Measurements from ENCODE around the gene FBXO31.
A peak's percentile ranks its signal among the peaks of the same experiment; 100 is the strongest.
"Not testable (repeated sequence)": the region's sequence is repeated elsewhere in the genome, so short reads cannot be mapped to it uniquely, and the experiment has no call there.

Gene FBXO31

GRCh38 chr16:87388818-87389134, 5.2 kb upstream of the FBXO31 start:
- H3K36me3 ChIP-seq (replicated peaks; ENCODE audit: insufficient read depth, low read length), result no peaks in the 10 kb centered on the region
- H3K27ac ChIP-seq (ENCODE audit: low read length), result peak overlapping the region; percentile 87
- peaks cover 11% of the 10 kb centered on the region for H3K79me2 ChIP-seq (ENCODE audit: low read length)
- H3K9me3 ChIP-seq (replicated peaks; ENCODE audit: insufficient read depth, low read length), result no peaks in the 10 kb centered on the region
- peak overlapping the region; percentile 45; the same call in 1 of the 2 replicates for H2AFZ ChIP-seq (ENCODE audit: low read length)
- H3F3A ChIP-seq (ENCODE audit: insufficient read depth, low read length), result peaks cover 10% of the 10 kb centered on the region
- H3K4me1 ChIP-seq (ENCODE audit: low read length), result peaks cover 6% of the 10 kb centered on the region; the same call in 1 of the 2 replicates
- TF ChIP-seq EZH2 (optimal IDR thresholded peaks at IDR 0.05; ENCODE audit: low read depth, low read length), result no peak
- DNase-seq, result no peak
- H3K9me2 ChIP-seq (replicated peaks; ENCODE audit: insufficient read depth, low read length), result no peaks in the 10 kb centered on the region
- peak overlapping the region; percentile 40; the same call in 1 of the 2 replicates for H3K9ac ChIP-seq (ENCODE audit: low read length)
- H3K27me3 ChIP-seq (replicated peaks; ENCODE audit: insufficient read depth, low read length), result no peaks in the 10 kb centered on the region
- peak overlapping the region; percentile 67; the same call in 1 of the 2 replicates for H3K4me2 ChIP-seq (ENCODE audit: low read depth, low read length)
- peak overlapping the region; percentile 42 for H3K4me3 ChIP-seq (ENCODE audit: low read length)
- H4K20me1 ChIP-seq (ENCODE audit: insufficient read depth, low read length), result no peaks in the 10 kb centered on the region

- Histone ChIP-seq H3K79me2 (ENCODE audit: low read length) (peaks cover 5% of the 10 kb centered on the region), H3K9me2 (replicated peaks; ENCODE audit: insufficient read depth, low read length) (no peaks in the 10 kb centered on the region), H3K27ac (ENCODE audit: low read length) (peak overlapping the region; percentile 87), H2AFZ (ENCODE audit: low read length) (peak overlapping the region; percentile 45; the same call in 1 of the 2 replicates), H3K36me3 (replicated peaks; ENCODE audit: insufficient read depth, low read length) (no peaks in the 10 kb centered on the region), H3K4me3 (ENCODE audit: low read length) (peak overlapping the region; percentile 42), H3K9me3 (replicated peaks; ENCODE audit: insufficient read depth, low read length) (no peaks in the 10 kb centered on the region), H3K4me2 (ENCODE audit: low read depth, low read length) (peak overlapping the region; percentile 69), H4K20me1 (ENCODE audit: insufficient read depth, low read length) (no peaks in the 10 kb centered on the region), H3K4me1 (ENCODE audit: low read length) (peaks cover 6% of the 10 kb centered on the region; the same call in 1 of the 2 replicates), H3F3A (ENCODE audit: insufficient read depth, low read length) (peaks cover 7% of the 10 kb centered on the region; the same call in 1 of the 2 replicates), H3K27me3 (replicated peaks; ENCODE audit: insufficient read depth, low read length) (no peaks in the 10 kb centered on the region), H3K9ac (ENCODE audit: low read length) (peak overlapping the region; percentile 40; the same call in 1 of the 2 replicates)
- TF ChIP-seq CTCF (IDR thresholded peaks at IDR 0.05; ENCODE audit: low read length) (no peak), EZH2 (optimal IDR thresholded peaks at IDR 0.05; ENCODE audit: low read depth, low read length) (no peak), EZH2phosphoT487 (IDR thresholded peaks at IDR 0.05; ENCODE audit: low read length) (no peak)
- peak; percentile 87 for DNase-seq
Observed at GRCh38 chr16:87387942-87388817, 4.6 kb upstream of the FBXO31 start.

- Histone ChIP-seq H3K4me2 (ENCODE audit: low read depth, low read length) (peak overlapping the region; percentile 55; the same call in 1 of the 2 replicates), H3K4me1 (ENCODE audit: low read length) (peaks cover 15% of the 10 kb centered on the region; the same call in 1 of the 2 replicates), H3K79me2 (ENCODE audit: low read length) (peaks cover 28% of the 10 kb centered on the region)
- not testable (repeated sequence) for DNase-seq; H3F3A ChIP-seq (ENCODE audit: insufficient read depth, low read length); H3K36me3 ChIP-seq (replicated peaks; ENCODE audit: insufficient read depth, low read length); H3K9ac ChIP-seq (ENCODE audit: low read length); H3K27me3 ChIP-seq (replicated peaks; ENCODE audit: insufficient read depth, low read length); H3K4me3 ChIP-seq (ENCODE audit: low read length); H2AFZ ChIP-seq (ENCODE audit: low read length); H3K9me3 ChIP-seq (replicated peaks; ENCODE audit: insufficient read depth, low read length); H4K20me1 ChIP-seq (ENCODE audit: insufficient read depth, low read length); H3K9me2 ChIP-seq (replicated peaks; ENCODE audit: insufficient read depth, low read length); H3K27ac ChIP-seq (ENCODE audit: low read length)
Observed at GRCh38 chr16:87384875-87385167, 1.2 kb upstream of the FBXO31 start.

GRCh38 chr16:87384162-87384874, 742 bp upstream of the FBXO31 start:
- Histone ChIP-seq H3K4me3 (ENCODE audit: low read length) (peak overlapping the region; percentile 67), H3K79me2 (ENCODE audit: low read length) (peaks cover 28% of the 10 kb centered on the region), H3K4me1 (ENCODE audit: low read length) (peaks cover 15% of the 10 kb centered on the region; the same call in 1 of the 2 replicates), H3K9me2 (replicated peaks; ENCODE audit: insufficient read depth, low read length) (no peaks in the 10 kb centered on the region), H3K27ac (ENCODE audit: low read length) (peak overlapping the region; percentile 42; the same call in 1 of the 2 replicates), H3K9me3 (replicated peaks; ENCODE audit: insufficient read depth, low read length) (no peaks in the 10 kb centered on the region), H3K4me2 (ENCODE audit: low read depth, low read length) (peak overlapping the region; percentile 55; the same call in 1 of the 2 replicates), H4K20me1 (ENCODE audit: insufficient read depth, low read length) (no peaks in the 10 kb centered on the region), H2AFZ (ENCODE audit: low read length) (peak overlapping the region; percentile 65), H3K9ac (ENCODE audit: low read length) (peak overlapping the region; percentile 48; the same call in 1 of the 2 replicates), H3K36me3 (replicated peaks; ENCODE audit: insufficient read depth, low read length) (no peaks in the 10 kb centered on the region), H3F3A (ENCODE audit: insufficient read depth, low read length) (peaks cover 5% of the 10 kb centered on the region; the same call in 1 of the 2 replicates), H3K27me3 (replicated peaks; ENCODE audit: insufficient read depth, low read length) (no peaks in the 10 kb centered on the region)
- no peak for TF ChIP-seq EZH2 (optimal IDR thresholded peaks at IDR 0.05; ENCODE audit: low read depth, low read length)
- TF ChIP-seq EZH2phosphoT487 (IDR thresholded peaks at IDR 0.05; ENCODE audit: low read length), result no peak
- no peak for TF ChIP-seq CTCF (IDR thresholded peaks at IDR 0.05; ENCODE audit: low read length)
- no peak for DNase-seq

Measured in MM.1S (cell line).